Brain microvascular endothelial cell (primary cell): ENCODE data around the gene IL11RA.

Source experiments
- DNase-seq: peaks from one replicate; pipeline ENCODE4 v3.0.0-alpha.2; 2020
- H3K27ac ChIP-seq: fragments of 250-450 bp; sonication (Bioruptor Pico); 2 replicates; pipeline ENCODE4 v1.5.1; 2020; ENCODE audit warnings: mild to moderate bottlenecking, moderate library complexity
- H3K27me3 ChIP-seq: fragments of 250-450 bp; sonication (Bioruptor Pico); replicated peaks from 2 replicates; pipeline ENCODE4 v1.5.1; 2020; ENCODE audit warnings: mild to moderate bottlenecking
- H3K36me3 ChIP-seq: fragments of 250-450 bp; sonication (Bioruptor Pico); replicated peaks from 2 replicates; pipeline ENCODE4 v1.5.1; 2020; ENCODE audit warnings: mild to moderate bottlenecking
- H3K4me3 ChIP-seq: 2 replicates; pipeline ENCODE4 v1.5.1; 2011; ENCODE audit warnings: low read depth, mild to moderate bottlenecking, control low read depth, low read length, moderate library complexity
- in situ Hi-C: cut with HindIII; loops from 2 replicates; pipeline ENCODE4 v1.10.0; 2017; ENCODE audit warnings: low sequenced_read_pairs, low pct_ligation_motif_present
- TF ChIP-seq, protein P1 (sequence below): IDR thresholded peaks from 2 replicates; pipeline ENCODE4 v1.5.1; 2011; ENCODE audit warnings: low read depth, mild to moderate bottlenecking, moderate library complexity, low read length, control low read depth, inconsistent platforms; ENCODE audit errors: missing control alignments

The IL11RA gene

DNA sequence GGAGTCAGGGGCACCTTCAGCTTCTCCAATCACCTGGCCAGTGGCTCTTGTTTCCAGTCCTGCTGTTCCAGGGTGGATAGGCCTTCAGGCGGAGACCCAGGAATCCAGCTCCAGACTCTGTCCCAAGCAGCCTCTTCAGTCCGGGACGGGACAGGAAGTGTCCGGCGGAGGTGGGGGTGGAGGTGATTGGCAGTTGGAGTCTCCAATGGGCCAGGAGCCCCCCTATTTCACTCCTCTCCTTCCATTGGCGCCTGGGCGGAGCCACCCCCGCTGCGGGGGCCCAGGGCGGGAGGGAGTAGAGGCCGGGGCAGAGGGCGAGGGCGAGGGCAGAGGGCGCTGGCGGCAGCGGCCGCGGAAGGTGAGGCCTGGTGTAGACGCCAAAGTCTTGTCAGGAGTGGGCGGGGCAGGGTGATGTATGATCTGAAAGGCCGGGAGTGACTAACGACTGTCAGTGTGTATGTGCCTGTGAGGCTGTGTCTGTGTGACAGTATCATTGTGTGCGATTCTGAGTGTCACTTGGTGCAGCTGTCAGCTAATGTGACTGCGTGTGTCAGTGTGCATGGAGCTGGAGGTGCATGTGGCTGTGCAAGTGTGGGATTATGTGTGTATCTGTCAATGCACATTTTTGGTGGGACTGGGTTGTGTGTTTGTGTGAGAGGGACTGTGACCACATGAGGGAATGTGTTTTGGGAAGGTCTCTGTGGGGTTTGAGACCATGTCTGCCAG, at the start of gene IL11RA:
TSS of gene IL11RA (plus strand) at position 310 of the 726 bp plus-strand sequence. CDS start 3,033 bp downstream, outside the sequence.
- H3K36me3 ChIP-seq, result peaks cover 10% of the 10 kb centered on the region

DNA sequence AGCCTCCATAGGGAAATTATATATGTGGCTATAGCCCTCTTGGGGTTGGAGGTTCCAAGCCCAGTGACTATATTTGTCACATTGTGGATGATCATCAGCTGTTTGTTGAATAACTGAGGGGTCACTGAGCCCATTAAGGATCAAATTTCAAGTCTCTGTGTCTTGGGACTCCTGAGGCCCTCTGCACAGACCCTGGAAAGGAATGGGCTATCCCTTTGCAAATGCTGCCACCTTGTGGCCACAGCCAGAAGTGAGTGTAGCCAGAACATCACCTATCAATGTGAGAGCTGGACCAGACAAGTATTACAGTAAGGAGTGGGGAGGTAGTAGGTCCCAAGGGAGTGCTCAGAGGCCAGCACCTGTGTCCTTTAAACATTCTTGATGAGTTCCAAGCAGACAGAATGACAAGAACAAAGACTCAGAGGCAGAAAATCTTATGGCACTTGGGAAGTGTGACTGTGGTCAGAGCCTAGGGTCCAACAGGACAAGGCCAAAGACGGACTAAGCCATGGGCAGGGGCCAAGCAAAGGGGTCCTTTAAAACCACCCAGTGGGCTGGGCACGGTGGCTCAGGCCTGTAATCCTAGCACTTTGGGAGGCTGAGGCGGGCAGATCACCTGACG, 48.3 kb upstream of the IL11RA start:
- H3K36me3 ChIP-seq, result no peaks in the 10 kb centered on the region
- TF ChIP-seq, protein P1, sequence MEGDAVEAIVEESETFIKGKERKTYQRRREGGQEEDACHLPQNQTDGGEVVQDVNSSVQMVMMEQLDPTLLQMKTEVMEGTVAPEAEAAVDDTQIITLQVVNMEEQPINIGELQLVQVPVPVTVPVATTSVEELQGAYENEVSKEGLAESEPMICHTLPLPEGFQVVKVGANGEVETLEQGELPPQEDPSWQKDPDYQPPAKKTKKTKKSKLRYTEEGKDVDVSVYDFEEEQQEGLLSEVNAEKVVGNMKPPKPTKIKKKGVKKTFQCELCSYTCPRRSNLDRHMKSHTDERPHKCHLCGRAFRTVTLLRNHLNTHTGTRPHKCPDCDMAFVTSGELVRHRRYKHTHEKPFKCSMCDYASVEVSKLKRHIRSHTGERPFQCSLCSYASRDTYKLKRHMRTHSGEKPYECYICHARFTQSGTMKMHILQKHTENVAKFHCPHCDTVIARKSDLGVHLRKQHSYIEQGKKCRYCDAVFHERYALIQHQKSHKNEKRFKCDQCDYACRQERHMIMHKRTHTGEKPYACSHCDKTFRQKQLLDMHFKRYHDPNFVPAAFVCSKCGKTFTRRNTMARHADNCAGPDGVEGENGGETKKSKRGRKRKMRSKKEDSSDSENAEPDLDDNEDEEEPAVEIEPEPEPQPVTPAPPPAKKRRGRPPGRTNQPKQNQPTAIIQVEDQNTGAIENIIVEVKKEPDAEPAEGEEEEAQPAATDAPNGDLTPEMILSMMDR, result peak; percentile 94
- peak; percentile 75 for DNase-seq
- peaks cover 8% of the 10 kb centered on the region for H3K27me3 ChIP-seq
- no peak overlapping the region for H3K27ac ChIP-seq
- H3K4me3 ChIP-seq, result no peak overlapping the region
- in situ Hi-C loops, result no loop called here

More for the DNA sequence above, at the start of gene IL11RA:
- Histone ChIP-seq H3K27me3 (no peaks in the 10 kb centered on the region), H3K4me3 (peak within 1 kb of the TSS; percentile 48), H3K27ac (peak within 1 kb of the TSS; percentile 15)
- in situ Hi-C loops, result no loop called here
- DNase-seq, result peak; percentile 75
- TF ChIP-seq, protein P1, result no peak

DNA sequence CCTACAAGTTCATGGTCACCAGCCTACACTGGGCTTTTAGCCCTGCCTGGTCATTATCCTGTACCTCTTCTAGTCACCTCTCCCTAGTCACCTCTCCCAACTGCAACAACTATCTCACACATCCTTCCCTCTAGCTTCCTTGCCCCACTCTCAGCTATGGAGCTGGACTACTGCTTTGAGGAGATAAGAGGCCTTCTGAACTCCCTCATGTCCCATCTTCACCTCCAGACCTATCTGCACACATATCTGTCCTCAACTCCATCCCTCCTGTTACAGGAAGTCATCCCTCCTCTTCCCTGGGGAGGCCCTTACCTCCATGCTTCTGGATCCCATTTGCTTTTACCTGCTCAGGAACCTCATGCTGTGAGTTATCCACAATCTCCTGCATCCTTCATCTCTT, 45.8 kb upstream of the IL11RA start:
- no peaks in the 10 kb centered on the region for H3K36me3 ChIP-seq
- in situ Hi-C loops, result no loop called here
- TF ChIP-seq, protein P1, result no peak

DNA sequence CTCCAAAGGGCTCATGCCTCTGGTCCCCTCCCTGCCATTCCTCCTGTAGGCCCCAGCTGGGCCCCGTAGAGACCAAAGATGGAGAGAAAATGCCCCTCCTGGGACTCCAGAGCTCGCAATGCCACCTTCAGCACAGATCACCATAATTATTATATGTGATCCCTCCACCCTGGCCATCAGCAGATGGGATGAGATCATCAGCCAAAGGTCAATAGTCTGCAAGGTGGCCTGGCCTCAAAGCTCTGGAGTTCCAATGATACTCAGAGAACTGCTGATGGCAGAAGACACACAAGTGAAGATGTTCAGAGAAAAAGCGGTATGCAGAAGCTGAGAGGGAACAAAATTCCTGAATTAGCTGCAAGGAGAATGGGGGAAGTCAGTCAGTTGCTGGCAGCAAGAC, 45.1 kb upstream of the IL11RA start:
- DNase-seq, result no peak
- Histone ChIP-seq H3K36me3 (no peaks in the 10 kb centered on the region), H3K4me3 (no peak overlapping the region), H3K27me3 (peaks cover 3% of the 10 kb centered on the region), H3K27ac (no peak overlapping the region)
- in situ Hi-C loops, result no loop called here
- TF ChIP-seq, protein P1, result no peak

More for the DNA sequence above, 45.8 kb upstream of the IL11RA start:
- Histone ChIP-seq H3K27ac (no peak overlapping the region), H3K4me3 (no peak overlapping the region), H3K27me3 (peaks cover 6% of the 10 kb centered on the region)
- no peak for DNase-seq

DNA sequence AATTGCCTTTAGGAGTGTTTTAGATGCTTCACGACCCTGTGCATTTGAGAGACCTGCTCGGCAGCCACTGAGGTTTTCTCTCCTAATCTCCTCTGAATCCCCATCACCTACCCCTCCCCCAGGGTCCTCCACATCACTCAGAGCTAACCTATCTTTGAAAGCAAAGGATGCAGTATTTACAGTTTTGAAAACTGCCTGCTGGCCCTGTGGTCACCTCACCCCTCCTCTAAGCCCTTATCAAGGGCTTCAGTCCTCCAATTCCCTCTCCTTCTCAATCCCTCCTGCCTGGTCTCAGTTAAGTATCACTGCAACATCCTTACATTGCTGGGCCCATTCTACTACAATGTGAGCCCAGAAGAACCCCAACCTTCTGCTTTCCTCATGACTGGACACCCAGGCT, 44.7 kb upstream of the IL11RA start:
- TF ChIP-seq, protein P1, result no peak
- Histone ChIP-seq H3K4me3 (no peak overlapping the region), H3K27ac (no peak overlapping the region), H3K36me3 (no peaks in the 10 kb centered on the region), H3K27me3 (peaks cover 3% of the 10 kb centered on the region)
- in situ Hi-C loops, result no loop called here
- no peak for DNase-seq
